Effector memory CD8-positive, alpha-beta T cell (primary cell): Measurements from ENCODE around the gene POU5F1.
A peak's percentile ranks its signal among the peaks of the same experiment; 100 is the strongest.
"Not testable (repeated sequence)": the region's sequence is repeated elsewhere in the genome, so short reads cannot be mapped to it uniquely, and the experiment has no call there.

ENCODE experiments used
- ATAC-seq: fragments of 150-1000 bp; cut with Tn5 transposase; replicated peaks from 2 replicates; pipeline ENCODE4 v1.10.0; 2021; ENCODE audit warnings: mild to moderate bottlenecking, moderate library complexity
- DNase-seq, 3 experiments: peaks; one replicate each; pipeline ENCODE4 v3.0.0; 2021
- H3K27ac Mint-ChIP-seq, 2 donors: one replicate each; pipeline ENCODE4 v1.8.0; 2022; ENCODE audit warnings: mild to moderate bottlenecking in 2 of 2, mixed read lengths in 2 of 2, moderate library complexity in 2 of 2
- H3K27me3 Mint-ChIP-seq, 2 donors: one replicate each; pipeline ENCODE4 v1.8.0; 2022; ENCODE audit warnings: mixed read lengths in 2 of 2
- H3K36me3 Mint-ChIP-seq: one replicate; pipeline ENCODE4 v1.8.0; 2022; ENCODE audit warnings: mild to moderate bottlenecking, moderate library complexity, mixed read lengths; ENCODE audit not compliant: insufficient read depth
- H3K4me1 Mint-ChIP-seq, 2 donors: one replicate each; pipeline ENCODE4 v1.8.0; 2022; ENCODE audit warnings: low read depth in 2 of 2, mixed read lengths in 2 of 2
- H3K4me3 Mint-ChIP-seq, 2 donors: one replicate each; pipeline ENCODE4 v1.8.0; 2022; ENCODE audit warnings: mild to moderate bottlenecking in 2 of 2, mixed read lengths in 2 of 2, moderate library complexity in 2 of 2
- H3K9me3 Mint-ChIP-seq, 2 donors: one replicate each; pipeline ENCODE4 v1.8.0; 2022; ENCODE audit warnings: mixed read lengths in 2 of 2

The POU5F1 gene

DNA sequence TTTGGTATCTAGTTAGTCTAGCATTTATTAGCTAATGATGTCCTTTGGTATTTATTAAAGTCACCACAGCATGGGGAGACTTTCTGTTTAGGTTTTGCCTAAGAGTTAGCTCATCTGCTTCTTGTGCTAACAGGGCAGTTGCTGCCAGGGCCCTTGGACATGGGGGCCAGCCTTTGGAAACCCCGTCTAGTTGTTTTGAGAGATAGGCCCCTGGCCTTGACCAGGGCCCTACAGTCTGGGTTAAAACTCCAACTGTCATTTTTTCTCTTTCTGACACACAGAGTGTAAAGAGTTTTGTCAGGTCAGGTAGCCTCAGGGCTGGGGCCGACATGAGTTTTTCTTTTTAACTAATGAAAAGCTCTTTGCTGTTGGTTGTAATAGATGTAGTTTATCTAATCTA, 12.8 kb upstream of the POU5F1 start:
- H3K27ac Mint-ChIP-seq, H3K36me3 Mint-ChIP-seq, H3K4me3 Mint-ChIP-seq, ATAC-seq, H3K9me3 Mint-ChIP-seq, H3K27me3 Mint-ChIP-seq, DNase-seq: not testable (repeated sequence)
- peaks cover 11 to 12% of the 10 kb centered on the region in 2 donors for H3K4me1 Mint-ChIP-seq

DNA sequence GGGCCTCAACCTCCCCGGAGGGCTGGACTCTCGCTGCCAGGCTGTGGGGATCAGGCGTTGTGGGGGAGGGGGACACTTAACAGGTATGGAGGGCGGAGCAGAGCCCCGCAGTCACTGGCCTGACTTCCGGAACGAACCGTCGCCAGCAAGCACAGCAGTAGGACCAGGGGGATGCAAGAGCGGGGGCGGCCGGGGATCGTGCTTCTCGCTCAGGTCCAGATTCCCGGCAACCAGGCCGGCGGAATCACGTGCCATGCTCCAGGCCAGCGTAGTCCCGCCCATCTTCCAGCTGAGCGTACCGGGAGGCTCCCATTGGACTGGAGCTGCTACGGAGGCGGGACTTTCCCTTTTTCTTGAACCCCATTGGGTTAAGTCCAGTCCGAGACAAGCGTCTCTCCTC, 10.0 kb upstream of the POU5F1 start:
- H3K9me3 Mint-ChIP-seq: no peaks in the 10 kb centered on the region

DNA sequence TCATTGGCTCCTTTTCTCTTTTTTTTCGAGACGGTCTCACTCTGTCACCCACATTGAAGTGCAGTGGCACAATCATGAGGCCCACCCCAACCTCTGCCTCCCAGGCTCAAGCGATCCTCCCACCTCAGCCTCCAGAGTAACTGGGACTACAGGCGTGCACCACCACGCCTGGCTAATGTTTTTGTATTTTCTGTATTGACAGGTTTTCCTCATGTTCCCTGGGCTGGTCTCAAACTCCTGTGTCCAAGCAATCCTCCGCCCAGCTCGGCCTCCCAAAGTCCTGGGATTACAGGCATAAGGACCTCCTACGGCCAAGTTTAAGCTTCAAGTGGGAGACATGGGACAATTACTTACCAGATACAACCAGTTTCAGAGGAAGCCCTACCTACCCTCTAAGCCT, 9.4 kb upstream of the POU5F1 start:
- peaks cover 17 to 19% of the 10 kb centered on the region in 2 donors for H3K4me1 Mint-ChIP-seq
- peak overlapping the region; percentile 82 for H3K4me3 Mint-ChIP-seq
- no peaks in the 10 kb centered on the region for H3K9me3 Mint-ChIP-seq
- no peaks in the 10 kb centered on the region for H3K27me3 Mint-ChIP-seq
- ATAC-seq (no peak), DNase-seq (no peak)
- H3K36me3 Mint-ChIP-seq: no peaks in the 10 kb centered on the region
- no peak overlapping the region for H3K27ac Mint-ChIP-seq

More for the DNA sequence above, 10.0 kb upstream of the POU5F1 start:
- H3K36me3 Mint-ChIP-seq: no peaks in the 10 kb centered on the region
- peaks cover 17 to 19% of the 10 kb centered on the region in 2 donors for H3K4me1 Mint-ChIP-seq
- H3K27ac Mint-ChIP-seq: peak overlapping the region in 1 of 2 donors; percentile 13
- no peaks in the 10 kb centered on the region for H3K27me3 Mint-ChIP-seq
- DNase-seq (peak; percentile 58 to 64 (median 60)), ATAC-seq (peak; percentile 94)
- H3K4me3 Mint-ChIP-seq: peak overlapping the region; percentile 82

DNA sequence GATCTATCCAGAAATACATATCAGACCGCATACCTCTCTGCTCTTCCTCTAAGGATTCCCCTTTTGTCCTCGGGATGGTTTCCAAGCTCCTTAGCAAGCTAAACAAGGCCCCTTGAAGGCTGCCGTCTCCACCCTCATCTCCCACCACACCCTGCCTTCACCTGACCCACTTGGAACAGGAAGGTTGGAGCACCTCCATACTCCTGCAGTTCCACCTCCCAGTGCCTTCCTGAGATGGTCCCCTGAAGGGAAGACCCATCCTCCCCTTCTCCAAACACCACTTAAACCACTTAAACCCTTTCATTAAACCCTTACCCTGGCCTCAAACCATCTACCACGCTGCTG, 8.5 kb upstream of the POU5F1 start:
- Mint-ChIP-seq H3K9me3 (no peaks in the 10 kb centered on the region), H3K27me3 (no peaks in the 10 kb centered on the region), H3K4me1 (peaks cover 17 to 19% of the 10 kb centered on the region in 2 donors), H3K4me3 (no peak overlapping the region), H3K36me3 (no peaks in the 10 kb centered on the region), H3K27ac (peak overlapping the region; percentile 4 to 39)
- DNase-seq: no peak
- no peak for ATAC-seq

DNA sequence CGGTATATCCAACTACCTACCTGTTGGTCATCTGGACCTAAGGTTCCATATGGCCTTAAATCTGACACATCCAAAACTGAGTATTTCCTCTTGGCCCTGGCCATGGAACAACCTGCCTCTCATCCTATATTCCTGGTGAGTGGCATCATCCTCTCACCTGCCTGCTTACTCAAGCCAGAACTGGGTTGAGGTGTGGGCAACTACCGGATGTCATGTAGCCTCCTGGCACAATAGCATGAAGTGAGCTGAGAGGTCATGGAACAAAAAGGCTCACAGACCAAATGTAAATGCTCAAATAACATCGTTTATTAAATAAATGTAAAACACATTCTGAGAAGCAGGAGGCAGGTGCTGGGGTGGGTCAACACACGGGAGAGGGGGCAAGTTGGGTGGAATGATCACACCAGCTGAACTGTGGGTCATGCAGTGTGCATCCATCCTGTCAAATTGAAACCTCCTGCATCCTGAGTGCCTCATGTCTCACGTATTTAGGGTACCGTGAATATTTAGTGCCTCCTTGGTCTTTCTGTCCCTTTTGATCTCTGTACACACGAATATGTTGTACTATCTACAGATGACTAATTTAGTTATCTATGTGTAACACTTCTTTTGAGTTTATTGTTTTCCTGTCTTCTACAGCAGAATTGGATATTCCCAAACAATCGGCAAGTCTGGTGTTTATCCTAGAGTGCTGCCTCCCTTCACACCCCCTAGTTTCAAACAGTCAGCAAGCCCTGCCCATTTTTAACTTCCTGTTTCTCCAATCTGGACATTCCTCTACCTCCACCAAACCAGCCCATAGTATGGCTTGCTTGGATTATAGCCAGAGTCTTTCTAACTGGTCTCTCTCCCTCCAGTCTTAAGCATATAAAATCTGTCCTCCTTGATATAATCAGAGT, 7.9 kb upstream of the POU5F1 start:
- no peaks in the 10 kb centered on the region for H3K36me3 Mint-ChIP-seq
- no peaks in the 10 kb centered on the region for H3K9me3 Mint-ChIP-seq
- DNase-seq (no peak), ATAC-seq (no peak)
- no peaks in the 10 kb centered on the region for H3K27me3 Mint-ChIP-seq
- peak overlapping the region; percentile 4 to 39 for H3K27ac Mint-ChIP-seq
- H3K4me3 Mint-ChIP-seq: no peak overlapping the region
- H3K4me1 Mint-ChIP-seq: peaks cover 17 to 19% of the 10 kb centered on the region in 2 donors

GRCh38 chr6:31175971-31176370, 5.5 kb upstream of the POU5F1 start:
- Mint-ChIP-seq H3K4me3 (peak overlapping the region in 1 of 2 donors; percentile 4), H3K36me3 (no peaks in the 10 kb centered on the region), H3K9me3 (no peaks in the 10 kb centered on the region), H3K4me1 (peaks cover 17 to 19% of the 10 kb centered on the region in 2 donors), H3K27me3 (no peaks in the 10 kb centered on the region), H3K27ac (no peak overlapping the region)
- DNase-seq: no peak
- peak; percentile 74 for ATAC-seq

GRCh38 chr6:31174378-31174777, 3.9 kb upstream of the POU5F1 start:
- H3K27me3 Mint-ChIP-seq: no peaks in the 10 kb centered on the region
- DNase-seq: no peak
- H3K36me3 Mint-ChIP-seq: no peaks in the 10 kb centered on the region
- no peak overlapping the region for H3K4me3 Mint-ChIP-seq
- no peak for ATAC-seq
- H3K4me1 Mint-ChIP-seq: peaks cover 17 to 19% of the 10 kb centered on the region in 2 donors
- H3K27ac Mint-ChIP-seq: no peak overlapping the region
- H3K9me3 Mint-ChIP-seq: no peaks in the 10 kb centered on the region

GRCh38 chr6:31173406-31173805, 2.9 kb upstream of the POU5F1 start:
- Mint-ChIP-seq H3K36me3 (no peaks in the 10 kb centered on the region), H3K27ac (no peak overlapping the region), H3K27me3 (no peaks in the 10 kb centered on the region), H3K4me3 (no peak overlapping the region), H3K9me3 (no peaks in the 10 kb centered on the region), H3K4me1 (peaks cover 8 to 9% of the 10 kb centered on the region in 2 donors)
- DNase-seq: no peak
- ATAC-seq: no peak

DNA sequence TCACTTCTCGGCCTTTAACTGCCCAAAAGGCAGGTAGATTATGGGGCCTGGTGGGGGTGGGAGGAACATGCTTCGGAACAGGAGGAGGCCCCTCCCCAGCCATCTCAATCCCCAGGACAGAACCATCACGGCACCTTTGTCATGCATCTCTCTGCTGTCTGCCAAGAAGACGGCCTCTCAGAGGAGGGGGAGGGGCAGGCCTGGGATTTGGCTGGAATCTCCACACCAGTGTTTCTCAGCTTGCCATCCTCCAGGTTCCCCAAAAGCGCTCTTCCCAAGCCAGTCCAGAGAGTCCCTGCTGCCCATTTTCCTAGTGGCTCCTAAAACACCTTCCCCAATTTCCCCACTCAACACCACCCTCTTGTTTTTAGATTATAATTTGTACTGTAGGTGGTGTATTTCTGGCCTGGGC, 2.5 kb upstream of the POU5F1 start:
- ATAC-seq (no peak), DNase-seq (no peak)
- H3K27me3 Mint-ChIP-seq: no peaks in the 10 kb centered on the region
- no peaks in the 10 kb centered on the region for H3K36me3 Mint-ChIP-seq
- no peak overlapping the region for H3K4me3 Mint-ChIP-seq
- H3K4me1 Mint-ChIP-seq: peaks cover 4 to 6% of the 10 kb centered on the region in 2 donors
- H3K27ac Mint-ChIP-seq: peak overlapping the region in 1 of 2 donors; percentile 26
- H3K9me3 Mint-ChIP-seq: no peaks in the 10 kb centered on the region

DNA sequence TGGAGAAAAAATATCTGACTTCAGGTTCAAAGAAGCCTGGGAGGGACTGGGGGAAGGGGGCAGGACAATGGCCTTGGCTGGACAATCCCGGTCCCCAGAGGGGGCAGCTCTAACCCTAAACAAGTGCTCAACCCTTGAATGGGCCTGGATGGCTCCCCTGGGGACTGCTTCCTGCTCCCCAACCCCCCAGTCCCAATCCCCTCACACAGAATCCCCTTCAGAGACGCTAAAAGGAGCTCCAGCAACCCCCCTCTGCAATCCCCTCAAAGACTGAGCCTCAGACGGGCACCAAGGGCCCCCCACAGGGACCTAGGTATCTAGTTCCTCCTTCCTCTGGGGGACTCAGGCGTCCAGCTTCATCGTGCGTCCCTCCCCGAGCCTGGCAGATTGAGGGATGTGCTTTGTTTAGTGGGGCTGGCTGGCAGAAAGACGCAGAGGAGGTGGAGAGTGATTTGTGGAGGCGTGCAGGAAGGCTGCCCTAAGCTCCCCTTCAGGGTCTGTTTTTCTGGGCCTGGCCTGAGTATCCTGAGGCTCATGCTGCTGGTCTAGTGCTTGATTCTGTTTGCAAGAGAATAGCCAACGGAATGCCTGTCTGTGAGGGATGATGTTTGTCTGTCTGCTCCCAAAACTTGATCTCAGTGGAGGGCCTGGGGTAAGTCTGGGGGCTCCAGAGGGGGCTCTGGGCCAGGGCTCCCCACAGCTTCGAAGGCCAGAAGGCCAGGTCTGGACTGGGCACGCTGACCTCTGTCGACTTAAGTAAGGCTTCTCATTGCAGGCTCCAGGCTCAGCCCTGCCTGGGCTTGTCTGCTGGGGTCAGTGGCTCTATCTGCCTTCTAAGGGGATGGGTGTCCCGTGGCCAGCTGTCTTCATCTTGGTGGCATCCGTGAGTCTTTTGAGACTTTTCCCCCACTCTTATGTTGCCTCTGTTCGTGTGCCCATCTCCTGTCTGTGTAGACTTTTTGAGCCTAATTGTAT, 1.7 kb upstream of the POU5F1 start:
- Mint-ChIP-seq H3K4me1 (peaks cover 3 to 6% of the 10 kb centered on the region in 2 donors), H3K4me3 (no peak overlapping the region), H3K27ac (peak overlapping the region in 1 of 2 donors; percentile 26), H3K27me3 (no peaks in the 10 kb centered on the region), H3K36me3 (no peaks in the 10 kb centered on the region), H3K9me3 (no peaks in the 10 kb centered on the region)
- ATAC-seq (no peak), DNase-seq (no peak)

GRCh38 chr6:31170987-31171671, 647 bp upstream of the POU5F1 start:
- Mint-ChIP-seq H3K27ac (peak overlapping the region in 1 of 2 donors; percentile 39), H3K4me1 (peaks cover 3 to 5% of the 10 kb centered on the region in 2 donors)

DNA sequence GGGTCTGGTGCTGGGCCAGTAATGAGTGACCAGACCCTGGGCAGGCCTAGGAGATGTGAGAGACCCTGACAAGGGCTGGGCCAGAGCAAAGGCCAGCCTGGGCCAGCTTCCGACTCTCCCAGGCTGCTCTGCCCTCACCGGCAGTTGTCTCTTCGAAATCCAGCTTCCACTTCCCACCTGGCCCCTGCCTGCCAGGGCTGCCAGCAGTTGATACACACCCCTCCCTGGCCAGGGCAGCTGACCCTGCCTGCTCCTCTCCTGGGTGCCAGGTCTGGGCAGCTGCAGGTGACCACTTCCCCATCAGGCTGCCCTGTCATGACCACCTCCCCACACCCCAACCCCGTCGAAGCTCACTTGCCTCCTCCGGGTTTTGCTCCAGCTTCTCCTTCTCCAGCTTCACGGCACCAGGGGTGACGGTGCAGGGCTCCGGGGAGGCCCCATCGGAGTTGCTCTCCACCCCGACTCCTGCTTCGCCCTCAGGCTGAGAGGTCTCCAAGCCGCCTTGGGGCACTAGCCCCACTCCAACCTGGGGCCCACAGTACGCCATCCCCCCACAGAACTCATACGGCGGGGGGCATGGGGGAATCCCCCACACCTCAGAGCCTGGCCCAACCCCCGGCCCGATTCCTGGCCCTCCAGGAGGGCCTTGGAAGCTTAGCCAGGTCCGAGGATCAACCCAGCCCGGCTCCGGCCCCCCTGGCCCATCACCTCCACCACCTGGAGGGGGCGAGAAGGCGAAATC, 453 bp downstream of the POU5F1 start:
- DNase-seq, H3K27me3 Mint-ChIP-seq, H3K4me1 Mint-ChIP-seq, H3K9me3 Mint-ChIP-seq, ATAC-seq, H3K4me3 Mint-ChIP-seq, H3K36me3 Mint-ChIP-seq: not testable (repeated sequence)
- H3K27ac Mint-ChIP-seq: peak overlapping the region in 1 of 2 donors; percentile 68

More at GRCh38 chr6:31170987-31171671, 647 bp upstream of the POU5F1 start:
- DNase-seq (no peak), ATAC-seq (no peak)
- H3K4me3 Mint-ChIP-seq: no peak overlapping the region
- H3K27me3 Mint-ChIP-seq: no peaks in the 10 kb centered on the region
- no peaks in the 10 kb centered on the region for H3K9me3 Mint-ChIP-seq
- H3K36me3 Mint-ChIP-seq: no peaks in the 10 kb centered on the region
